ENCODE data around the gene POMT1.
A peak's percentile ranks its signal among the peaks of the same experiment; 100 is the strongest.
"Not testable (repeated sequence)": the region's sequence is repeated elsewhere in the genome, so short reads cannot be mapped to it uniquely, and the experiment has no call there.

The POMT1 gene

GRCh38 chr9:131528886-131529505 lies 26.3 kb downstream of the POMT1 start:
- no peak for DNase-seq

- DNase-seq: no peak
Observed at GRCh38 chr9:131529597-131530545, 27.2 kb downstream of the POMT1 start.

GRCh38 chr9:131530546-131530919 lies 27.8 kb downstream of the POMT1 start:
- no peak for DNase-seq

- peak; percentile 65 for DNase-seq
Observed at GRCh38 chr9:131530920-131531832, 28.5 kb downstream of the POMT1 start, which contains the start of gene UCK1. UCK1 (minus strand) TSS chr9:131531263; CDS start chr9:131531174, 89 bp downstream.

- DNase-seq: no peak
Observed at GRCh38 chr9:131534721-131535237, 32.1 kb downstream of the POMT1 start.

- no peak for DNase-seq
Observed at GRCh38 chr9:131537946-131538345, 35.2 kb downstream of the POMT1 start.

GRCh38 chr9:131539223-131539923 lies 36.7 kb downstream of the POMT1 start:
- no peak for DNase-seq

- DNase-seq: no peak
Observed at GRCh38 chr9:131543141-131543540, 40.4 kb downstream of the POMT1 start.

GRCh38 chr9:131545003-131545785 lies 42.5 kb downstream of the POMT1 start, which contains the start of gene PRRT1B:
PRRT1B (plus strand) TSS chr9:131545523; CDS start chr9:131545616, 93 bp downstream.
- no peak for DNase-seq

- DNase-seq: no peak
Observed at GRCh38 chr9:131545786-131546335, 43.1 kb downstream of the POMT1 start.

- DNase-seq: no peak
Observed at GRCh38 chr9:131546336-131547084, 43.8 kb downstream of the POMT1 start.

GRCh38 chr9:131549186-131549585 lies 46.5 kb downstream of the POMT1 start:
- DNase-seq: not testable (repeated sequence)

- not testable (repeated sequence) for DNase-seq
Observed at GRCh38 chr9:131550465-131550864, 47.7 kb downstream of the POMT1 start.

GRCh38 chr9:131552030-131552429 lies 49.3 kb downstream of the POMT1 start:
- no peak for DNase-seq

GRCh38 chr9:131554087-131554842 lies 51.5 kb downstream of the POMT1 start:
- no peak for DNase-seq

GRCh38 chr9:131554843-131555351 lies 52.2 kb downstream of the POMT1 start:
- no peak for DNase-seq

GRCh38 chr9:131555841-131556673 lies 53.3 kb downstream of the POMT1 start:
- no peak for DNase-seq
